DND-41 (cell line): ENCODE data around the gene GCC2.

Experiments used
- ATAC-seq: fragments of 200-7000 bp; cut with Tn5 transposase; 3 replicates; pipeline ENCODE4 v1.9.1; 2021; ENCODE audit warnings: low read depth; ENCODE audit not compliant: insufficient read depth
- DNase-seq: peaks from one replicate; pipeline ENCODE4 v3.0.0-alpha.2; 2020
- H2AFZ ChIP-seq: 2 replicates; pipeline ENCODE4 v1.6.0; 2012; ENCODE audit warnings: low read depth, low read length
- H3K27ac ChIP-seq: 2 replicates; pipeline ENCODE4 v1.5.1; 2012; ENCODE audit warnings: low read length, inconsistent platforms
- H3K27me3 ChIP-seq: fragments of 200-600 bp; sonication (generic); 2 replicates; pipeline ENCODE4 v1.6.0; 2012; ENCODE audit warnings: low read length, mild to moderate bottlenecking, inconsistent platforms; ENCODE audit not compliant: insufficient read depth, poor library complexity
- H3K36me3 ChIP-seq: 2 replicates; pipeline ENCODE4 v1.5.1; 2012; ENCODE audit warnings: low read length, inconsistent platforms; ENCODE audit not compliant: insufficient read depth
- H3K4me1 ChIP-seq: 2 replicates; pipeline ENCODE4 v1.5.1; 2012; ENCODE audit warnings: mild to moderate bottlenecking, low read length; ENCODE audit not compliant: insufficient read depth
- H3K4me2 ChIP-seq: 2 replicates; pipeline ENCODE4 v1.6.0; 2012; ENCODE audit warnings: mild to moderate bottlenecking, moderate library complexity, low read length, inconsistent platforms; ENCODE audit not compliant: insufficient read depth
- H3K4me3 ChIP-seq, 2 experiments: fragments of 200-600 bp in 1 of 2; shearing (Covaris generic) in 1 of 2; 2 replicates each; pipeline ENCODE4 v1.5.1; 2012 to 2016; ENCODE audit warnings: inconsistent platforms in 2 of 2, low read length in 2 of 2, mild to moderate bottlenecking in 2 of 2, low read depth in 1 of 2, moderate library complexity in 1 of 2
- H3K79me2 ChIP-seq: 2 replicates; pipeline ENCODE4 v1.6.0; 2012; ENCODE audit warnings: low read length, inconsistent platforms; ENCODE audit not compliant: insufficient read depth
- H3K9ac ChIP-seq: 2 replicates; pipeline ENCODE4 v1.6.0; 2012; ENCODE audit warnings: low read depth, mild to moderate bottlenecking, inconsistent platforms, low read length, moderate library complexity
- H3K9me3 ChIP-seq: 2 replicates; pipeline ENCODE4 v1.5.1; 2012; ENCODE audit warnings: low read length, moderate library complexity, mild to moderate bottlenecking, inconsistent platforms; ENCODE audit not compliant: insufficient read depth, severe bottlenecking
- H4K20me1 ChIP-seq: 2 replicates; pipeline ENCODE4 v1.6.0; 2012; ENCODE audit warnings: low read length; ENCODE audit not compliant: insufficient read depth
- EZH2 ChIP-seq: IDR thresholded peaks from 3 replicates; pipeline ENCODE4 v1.6.1; 2012; ENCODE audit warnings: borderline replicate concordance, low read depth, mild to moderate bottlenecking, moderate library complexity, low read length, inconsistent platforms; ENCODE audit not compliant: severe bottlenecking
- TF ChIP-seq, protein P1 (sequence below): IDR thresholded peaks from 2 replicates; pipeline ENCODE4 v1.5.1; 2012; ENCODE audit warnings: borderline replicate concordance, low read length, moderate library complexity, mild to moderate bottlenecking; ENCODE audit not compliant: poor library complexity, severe bottlenecking; ENCODE audit errors: extremely low read depth

Gene GCC2

DNA sequence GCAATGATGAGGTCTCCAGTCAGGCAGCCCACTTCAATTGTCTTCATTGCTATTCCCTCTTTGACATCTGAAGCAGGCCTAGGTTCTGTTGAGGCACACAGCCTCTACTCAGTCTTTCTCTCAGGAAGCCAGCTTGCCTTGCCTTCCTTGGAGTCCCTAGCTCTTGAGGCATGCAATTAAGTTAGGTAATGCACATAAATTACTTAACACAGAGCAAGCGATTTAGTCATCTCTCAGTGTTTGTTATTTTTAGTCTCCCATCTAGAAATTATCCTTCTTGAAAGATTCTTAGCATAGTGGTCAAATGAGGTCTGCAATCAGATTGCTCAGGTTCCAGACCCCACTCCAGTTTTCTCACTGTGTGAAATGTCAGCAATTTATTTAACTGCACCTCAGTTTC, 39.2 kb upstream of the GCC2 start:
- no peak overlapping the region for H3K27ac ChIP-seq
- peaks cover 2% of the 10 kb centered on the region for H3K9me3 ChIP-seq
- no peaks in the 10 kb centered on the region for H4K20me1 ChIP-seq
- DNase-seq (no peak), ATAC-seq (no peak)
- no peak overlapping the region for H3K4me2 ChIP-seq
- TF ChIP-seq, protein P1, sequence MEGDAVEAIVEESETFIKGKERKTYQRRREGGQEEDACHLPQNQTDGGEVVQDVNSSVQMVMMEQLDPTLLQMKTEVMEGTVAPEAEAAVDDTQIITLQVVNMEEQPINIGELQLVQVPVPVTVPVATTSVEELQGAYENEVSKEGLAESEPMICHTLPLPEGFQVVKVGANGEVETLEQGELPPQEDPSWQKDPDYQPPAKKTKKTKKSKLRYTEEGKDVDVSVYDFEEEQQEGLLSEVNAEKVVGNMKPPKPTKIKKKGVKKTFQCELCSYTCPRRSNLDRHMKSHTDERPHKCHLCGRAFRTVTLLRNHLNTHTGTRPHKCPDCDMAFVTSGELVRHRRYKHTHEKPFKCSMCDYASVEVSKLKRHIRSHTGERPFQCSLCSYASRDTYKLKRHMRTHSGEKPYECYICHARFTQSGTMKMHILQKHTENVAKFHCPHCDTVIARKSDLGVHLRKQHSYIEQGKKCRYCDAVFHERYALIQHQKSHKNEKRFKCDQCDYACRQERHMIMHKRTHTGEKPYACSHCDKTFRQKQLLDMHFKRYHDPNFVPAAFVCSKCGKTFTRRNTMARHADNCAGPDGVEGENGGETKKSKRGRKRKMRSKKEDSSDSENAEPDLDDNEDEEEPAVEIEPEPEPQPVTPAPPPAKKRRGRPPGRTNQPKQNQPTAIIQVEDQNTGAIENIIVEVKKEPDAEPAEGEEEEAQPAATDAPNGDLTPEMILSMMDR: no peak
- TF ChIP-seq EZH2: no peak
- no peaks in the 10 kb centered on the region for H3K79me2 ChIP-seq
- no peak overlapping the region for H2AFZ ChIP-seq
- no peaks in the 10 kb centered on the region for H3K36me3 ChIP-seq
- H3K9ac ChIP-seq: no peak overlapping the region
- H3K4me3 ChIP-seq: no peak overlapping the region
- H3K4me1 ChIP-seq: no peaks in the 10 kb centered on the region
- H3K27me3 ChIP-seq: peaks cover 6% of the 10 kb centered on the region

DNA sequence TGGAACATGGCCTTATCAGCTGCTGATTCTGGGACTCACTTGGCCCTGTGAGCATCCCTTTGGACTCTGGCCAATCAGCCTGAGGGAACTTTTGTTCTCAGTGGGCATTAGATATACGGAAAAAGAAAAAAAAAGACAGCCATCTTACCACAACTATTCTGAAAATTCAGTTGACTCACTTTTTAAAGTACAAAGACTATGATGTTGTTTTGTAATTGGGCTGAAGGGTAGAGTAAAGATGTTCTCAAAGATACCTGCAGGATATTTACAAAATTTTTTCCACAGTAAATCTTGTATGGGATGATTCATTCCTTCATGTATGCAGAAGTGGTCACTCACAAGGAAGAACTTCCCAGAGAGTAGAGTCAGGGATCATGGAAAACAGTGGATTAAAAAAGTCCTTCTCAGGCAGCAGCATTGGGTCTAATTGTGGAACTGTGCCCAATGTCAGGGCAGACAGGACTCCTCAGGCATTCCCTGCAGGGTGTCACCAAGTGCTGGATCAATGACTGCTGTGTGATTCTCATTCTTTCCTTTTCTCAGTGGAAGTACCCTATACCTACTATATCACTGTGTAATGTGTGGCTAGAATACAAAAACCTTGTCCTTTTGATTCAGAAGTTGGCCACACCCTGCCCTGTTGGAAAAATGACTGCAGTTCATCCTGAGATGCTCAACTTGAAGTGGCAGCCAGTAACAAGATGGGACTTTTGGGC, 35.9 kb upstream of the GCC2 start:
- Histone ChIP-seq H3K4me1 (no peaks in the 10 kb centered on the region), H3K27ac (no peak overlapping the region), H3K27me3 (peaks cover 8% of the 10 kb centered on the region), H2AFZ (no peak overlapping the region), H4K20me1 (no peaks in the 10 kb centered on the region), H3K9me3 (no peaks in the 10 kb centered on the region), H3K36me3 (no peaks in the 10 kb centered on the region), H3K79me2 (no peaks in the 10 kb centered on the region), H3K9ac (no peak overlapping the region), H3K4me3 (no peak overlapping the region), H3K4me2 (no peak overlapping the region)
- ATAC-seq: no peak
- no peak for DNase-seq
- no peak for TF ChIP-seq EZH2

DNA sequence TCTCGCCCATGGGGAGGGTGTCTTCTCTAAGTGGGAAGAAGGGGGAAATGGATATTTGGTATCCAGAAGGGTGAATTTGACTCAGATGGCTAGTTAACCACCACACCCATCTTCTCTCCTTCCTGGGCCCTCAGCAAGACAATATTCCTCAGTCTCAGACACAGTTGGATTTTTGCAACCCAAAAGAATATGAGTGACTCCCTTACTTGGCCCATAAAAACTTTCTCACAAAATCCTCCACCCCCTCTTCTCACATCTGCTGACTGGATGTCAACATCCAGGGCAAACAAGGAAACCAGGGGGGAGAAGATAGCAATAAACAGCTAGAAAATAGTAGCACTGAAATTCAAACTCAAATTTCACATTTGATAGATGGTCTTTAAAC, 35.3 kb upstream of the GCC2 start:
- Histone ChIP-seq H3K9me3 (no peaks in the 10 kb centered on the region), H3K4me1 (no peaks in the 10 kb centered on the region), H4K20me1 (no peaks in the 10 kb centered on the region), H3K79me2 (no peaks in the 10 kb centered on the region), H3K9ac (no peak overlapping the region), H3K4me3 (no peak overlapping the region), H3K36me3 (no peaks in the 10 kb centered on the region), H2AFZ (no peak overlapping the region), H3K27ac (no peak overlapping the region), H3K4me2 (no peak overlapping the region), H3K27me3 (peaks cover 8% of the 10 kb centered on the region)
- TF ChIP-seq, protein P1: no peak
- TF ChIP-seq EZH2: no peak
- ATAC-seq: no peak
- DNase-seq: no peak

DNA sequence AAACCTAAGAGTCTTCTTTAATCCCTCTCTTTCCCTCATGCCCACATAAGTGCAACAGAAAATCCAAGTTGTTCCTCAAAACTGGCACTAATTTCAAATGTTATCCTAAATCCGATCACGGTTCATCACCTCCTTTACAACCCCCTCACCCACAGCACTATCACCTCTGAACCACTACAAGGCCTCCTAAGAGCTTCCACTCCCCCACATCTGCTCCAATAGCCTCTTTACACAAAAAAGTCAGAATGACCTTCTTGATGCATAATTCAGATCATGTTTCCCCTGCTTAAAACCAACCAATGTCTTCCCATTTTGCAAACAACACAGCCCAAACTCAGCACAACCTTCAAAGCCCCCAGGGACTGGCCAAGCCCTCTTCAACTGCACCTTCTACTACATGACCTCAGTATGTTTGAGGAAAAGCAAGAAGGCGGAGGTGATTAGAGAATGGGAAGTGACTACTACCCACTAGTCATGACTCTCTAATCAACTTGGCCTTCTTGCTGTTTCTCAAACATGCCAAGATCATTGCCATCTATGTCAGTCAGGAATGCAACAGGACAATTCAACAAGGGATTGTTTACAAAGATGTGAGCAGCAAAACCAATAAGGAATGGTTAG, 34.6 kb upstream of the GCC2 start:
- H3K4me1 ChIP-seq: no peaks in the 10 kb centered on the region
- no peaks in the 10 kb centered on the region for H4K20me1 ChIP-seq
- H3K27me3 ChIP-seq: peaks cover 8% of the 10 kb centered on the region
- H3K79me2 ChIP-seq: no peaks in the 10 kb centered on the region
- no peaks in the 10 kb centered on the region for H3K36me3 ChIP-seq
- no peak overlapping the region for H3K4me2 ChIP-seq
- DNase-seq: no peak
- TF ChIP-seq, protein P1: no peak
- no peak for TF ChIP-seq EZH2
- H3K27ac ChIP-seq: no peak overlapping the region
- H3K9ac ChIP-seq: no peak overlapping the region
- no peak overlapping the region for H2AFZ ChIP-seq
- H3K9me3 ChIP-seq: no peaks in the 10 kb centered on the region
- no peak overlapping the region for H3K4me3 ChIP-seq
- no peak for ATAC-seq
